NT2/D1 (cell line): ENCODE data around the gene FGF7.

Source experiments
- SUZ12 ChIP-seq: IDR thresholded peaks from 2 replicates; pipeline ENCODE4 v1.6.1; 2011; ENCODE audit not compliant: insufficient read length, insufficient read depth; ENCODE audit errors: extremely low read depth
- YY1 ChIP-seq: IDR thresholded peaks from 2 replicates; pipeline ENCODE4 v1.6.1; 2011; ENCODE audit not compliant: insufficient read length, insufficient read depth
- ZNF274 ChIP-seq: IDR thresholded peaks from 2 replicates; pipeline ENCODE4 v1.6.1; 2011; ENCODE audit warnings: mild to moderate bottlenecking, low read depth, low read length

DNA sequence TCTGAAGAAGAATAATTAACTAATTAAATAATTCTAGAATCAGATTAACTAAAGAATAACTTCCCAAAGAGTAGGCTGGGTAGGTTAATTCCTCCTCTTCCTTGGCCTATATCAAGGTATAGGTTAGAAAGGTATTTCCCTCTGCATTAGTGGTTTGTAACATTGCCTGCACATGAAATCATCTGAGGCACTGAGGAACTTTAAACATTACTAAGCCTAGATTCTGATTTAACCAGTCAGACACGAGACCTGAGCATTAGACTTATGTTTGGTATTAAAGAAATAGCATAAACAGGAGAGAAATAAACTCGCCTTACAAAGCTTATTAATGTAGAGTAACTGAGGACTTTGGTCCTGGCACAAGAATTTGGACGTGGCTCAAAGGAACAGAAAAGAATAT lies 84.2 kb downstream of the FGF7 start:
- TF ChIP-seq YY1 (no peak), SUZ12 (no peak), ZNF274 (no peak)
